Measurements from ENCODE around the gene IFT81.
"Not testable (repeated sequence)": the region's sequence is repeated elsewhere in the genome, so short reads cannot be mapped to it uniquely, and the experiment has no call there.

The IFT81 gene

DNA sequence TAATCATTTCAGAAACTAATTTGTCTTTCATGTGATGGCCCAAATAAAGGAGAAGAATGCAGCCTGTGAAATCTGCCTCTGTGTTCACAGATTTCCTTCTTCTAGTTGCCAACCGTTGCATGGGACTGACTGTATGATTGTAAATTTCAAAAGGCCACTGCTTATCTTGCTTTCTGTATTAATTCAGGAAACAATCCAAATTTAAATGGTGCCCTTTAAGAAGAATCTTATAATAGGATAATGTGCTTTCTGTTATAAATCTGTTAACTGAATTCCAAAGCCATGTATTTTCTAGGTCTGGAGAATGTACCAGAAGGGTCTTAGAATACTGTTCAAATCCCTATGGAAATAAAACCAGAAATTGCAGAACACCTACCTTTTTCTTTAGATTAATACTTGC, 98.3 kb downstream of the IFT81 start:
- no peak for DNase-seq (ENCODE audit: low read depth)
- no peak overlapping the region for H3K4me3 ChIP-seq (replicated peaks; ENCODE audit: low read depth, low read length)
- TF ChIP-seq, protein P1, sequence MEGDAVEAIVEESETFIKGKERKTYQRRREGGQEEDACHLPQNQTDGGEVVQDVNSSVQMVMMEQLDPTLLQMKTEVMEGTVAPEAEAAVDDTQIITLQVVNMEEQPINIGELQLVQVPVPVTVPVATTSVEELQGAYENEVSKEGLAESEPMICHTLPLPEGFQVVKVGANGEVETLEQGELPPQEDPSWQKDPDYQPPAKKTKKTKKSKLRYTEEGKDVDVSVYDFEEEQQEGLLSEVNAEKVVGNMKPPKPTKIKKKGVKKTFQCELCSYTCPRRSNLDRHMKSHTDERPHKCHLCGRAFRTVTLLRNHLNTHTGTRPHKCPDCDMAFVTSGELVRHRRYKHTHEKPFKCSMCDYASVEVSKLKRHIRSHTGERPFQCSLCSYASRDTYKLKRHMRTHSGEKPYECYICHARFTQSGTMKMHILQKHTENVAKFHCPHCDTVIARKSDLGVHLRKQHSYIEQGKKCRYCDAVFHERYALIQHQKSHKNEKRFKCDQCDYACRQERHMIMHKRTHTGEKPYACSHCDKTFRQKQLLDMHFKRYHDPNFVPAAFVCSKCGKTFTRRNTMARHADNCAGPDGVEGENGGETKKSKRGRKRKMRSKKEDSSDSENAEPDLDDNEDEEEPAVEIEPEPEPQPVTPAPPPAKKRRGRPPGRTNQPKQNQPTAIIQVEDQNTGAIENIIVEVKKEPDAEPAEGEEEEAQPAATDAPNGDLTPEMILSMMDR (IDR thresholded peaks at IDR 0.05; ENCODE audit: low read length, missing control alignments), result no peak

DNA sequence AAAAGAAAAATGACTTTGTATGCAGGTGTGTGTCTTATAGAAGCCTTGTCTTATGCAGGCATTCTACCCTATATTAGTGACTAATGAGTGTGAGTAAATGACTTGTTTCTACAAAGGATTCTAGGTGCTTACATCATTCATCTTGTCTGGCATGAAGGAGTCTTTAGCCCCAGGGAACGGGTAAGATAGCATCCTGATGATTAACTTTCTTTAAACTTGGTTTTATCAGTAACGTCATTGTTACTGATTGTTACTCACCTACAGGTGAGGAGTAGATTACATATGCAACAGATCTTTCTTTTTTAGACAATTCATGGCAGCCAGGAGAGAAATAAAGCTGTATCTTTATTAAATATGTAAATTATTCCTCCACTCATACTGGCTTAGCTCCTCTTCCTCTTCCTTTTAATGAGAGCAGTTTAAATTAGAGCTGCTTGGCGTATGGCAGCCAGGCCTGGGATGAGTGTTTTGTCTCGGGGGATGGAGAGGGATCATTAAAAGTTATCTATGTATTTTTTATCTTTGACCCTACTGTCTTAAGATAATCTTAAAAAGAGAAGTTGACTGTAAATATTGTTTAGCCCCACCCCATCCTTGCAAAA, 99.7 kb downstream of the IFT81 start:
- peak; percentile 16 for DNase-seq (ENCODE audit: low read depth)
- H3K4me3 ChIP-seq (replicated peaks; ENCODE audit: low read depth, low read length), result no peak overlapping the region
- TF ChIP-seq, protein P1 (IDR thresholded peaks at IDR 0.05; ENCODE audit: low read length, missing control alignments), result no peak

DNA sequence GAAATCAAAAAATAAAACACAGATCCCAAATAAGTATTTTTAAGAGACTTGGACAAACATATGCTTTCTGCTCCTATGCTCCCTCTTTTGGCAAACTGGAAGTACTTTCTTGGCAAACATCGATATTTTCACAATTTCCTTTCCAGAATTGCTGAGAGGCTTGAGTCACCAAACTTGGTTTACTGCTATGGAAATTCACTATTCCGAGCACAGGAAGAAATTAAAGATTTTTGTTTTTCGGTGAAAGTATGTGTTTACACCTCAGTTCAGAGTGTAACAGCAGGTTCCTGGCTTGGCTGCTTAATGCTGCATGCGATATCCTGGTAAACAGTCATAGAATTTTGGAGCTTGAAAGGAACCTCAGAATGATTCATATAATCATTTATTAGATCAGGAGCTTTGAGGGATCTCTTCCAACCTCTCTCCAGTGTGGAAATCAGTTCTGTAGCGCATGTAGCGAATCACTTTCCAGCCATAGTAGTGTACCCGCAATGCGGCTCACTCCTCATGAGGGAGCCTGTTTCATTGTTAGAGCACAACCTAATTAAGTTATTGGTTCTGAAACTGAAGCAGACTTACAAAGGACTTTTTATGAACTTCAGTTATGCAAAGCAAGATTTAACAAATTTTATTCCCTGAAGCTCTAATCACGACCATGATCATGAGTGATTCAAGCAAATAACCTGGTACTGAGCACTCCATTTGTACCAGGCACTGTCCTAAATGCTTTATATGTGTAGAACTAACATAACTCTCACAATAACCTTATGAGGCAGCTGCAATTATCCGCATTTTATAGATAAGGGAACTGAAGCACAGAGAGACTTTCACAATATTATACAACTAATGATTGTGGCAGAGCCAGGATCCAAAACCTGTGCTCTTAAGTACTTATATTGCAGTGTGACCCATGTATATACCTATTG, 100.5 kb downstream of the IFT81 start:
- TF ChIP-seq, protein P1 (IDR thresholded peaks at IDR 0.05; ENCODE audit: low read length, missing control alignments), result peak; percentile 80
- peak; percentile 92 for DNase-seq (ENCODE audit: low read depth)
- peak overlapping the region; percentile 46 for H3K4me3 ChIP-seq (replicated peaks; ENCODE audit: low read depth, low read length)

DNA sequence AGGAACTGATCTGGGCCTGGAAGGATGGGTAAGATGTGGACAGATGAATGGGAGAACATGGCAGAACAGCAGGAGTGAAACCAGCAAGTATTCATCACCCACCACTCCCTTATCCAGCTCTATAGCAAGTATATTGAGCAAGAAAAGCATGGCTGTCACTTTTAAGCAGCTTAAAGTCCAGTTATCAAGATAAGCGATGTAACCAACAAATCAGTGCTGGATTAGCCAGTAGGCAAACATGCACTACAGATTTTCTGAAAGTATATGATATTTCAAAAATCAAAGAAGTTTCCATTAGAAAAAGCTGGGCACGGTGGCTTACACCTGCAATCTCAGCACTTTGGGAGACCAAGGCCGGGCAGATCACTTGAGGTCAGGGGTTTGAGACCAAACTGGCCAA, 103.0 kb downstream of the IFT81 start:
- no peak overlapping the region for H3K4me3 ChIP-seq (replicated peaks; ENCODE audit: low read depth, low read length)
- DNase-seq (ENCODE audit: low read depth), result no peak
- TF ChIP-seq, protein P1 (IDR thresholded peaks at IDR 0.05; ENCODE audit: low read length, missing control alignments), result no peak

DNA sequence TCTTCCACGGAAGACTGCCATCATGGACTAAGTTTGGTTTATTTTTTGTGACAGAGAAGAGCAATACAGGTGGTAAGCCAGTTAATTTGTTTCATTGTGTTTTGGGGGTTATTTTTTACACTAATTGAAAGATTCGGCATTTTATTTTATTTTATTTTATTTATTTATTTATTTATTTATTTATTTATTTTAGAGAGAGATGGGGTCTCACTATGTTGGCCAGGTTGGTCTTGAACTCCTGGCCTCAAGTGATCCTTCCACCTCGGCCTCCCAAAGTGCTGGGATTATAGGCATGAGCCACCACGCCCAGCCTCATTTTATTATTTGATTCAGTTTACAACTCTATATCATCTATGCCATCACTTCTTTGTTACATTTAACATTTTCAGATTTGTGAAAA, 104.2 kb downstream of the IFT81 start:
- DNase-seq (ENCODE audit: low read depth); H3K4me3 ChIP-seq (replicated peaks; ENCODE audit: low read depth, low read length): not testable (repeated sequence)

DNA sequence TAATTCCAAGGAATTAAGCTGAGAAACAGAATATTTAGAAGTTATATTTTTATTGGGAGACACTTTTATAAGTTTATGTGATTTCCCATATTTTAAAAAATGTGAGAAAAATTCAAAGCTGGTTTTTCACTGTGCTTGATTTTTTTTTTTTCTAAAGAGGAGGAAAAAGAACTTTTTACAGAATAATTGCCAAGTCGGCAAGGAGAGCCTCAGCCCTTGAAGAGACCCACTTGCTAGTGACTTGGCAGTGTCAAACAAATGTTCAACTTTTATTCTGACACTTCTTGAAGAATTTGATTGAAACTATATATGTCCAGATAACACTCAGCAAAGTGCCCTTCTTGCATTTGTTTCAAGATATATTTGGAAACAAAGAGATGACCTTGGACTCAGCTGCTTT, 104.6 kb downstream of the IFT81 start:
- TF ChIP-seq, protein P1 (IDR thresholded peaks at IDR 0.05; ENCODE audit: low read length, missing control alignments), result no peak
- no peak overlapping the region for H3K4me3 ChIP-seq (replicated peaks; ENCODE audit: low read depth, low read length)
- no peak for DNase-seq (ENCODE audit: low read depth)

DNA sequence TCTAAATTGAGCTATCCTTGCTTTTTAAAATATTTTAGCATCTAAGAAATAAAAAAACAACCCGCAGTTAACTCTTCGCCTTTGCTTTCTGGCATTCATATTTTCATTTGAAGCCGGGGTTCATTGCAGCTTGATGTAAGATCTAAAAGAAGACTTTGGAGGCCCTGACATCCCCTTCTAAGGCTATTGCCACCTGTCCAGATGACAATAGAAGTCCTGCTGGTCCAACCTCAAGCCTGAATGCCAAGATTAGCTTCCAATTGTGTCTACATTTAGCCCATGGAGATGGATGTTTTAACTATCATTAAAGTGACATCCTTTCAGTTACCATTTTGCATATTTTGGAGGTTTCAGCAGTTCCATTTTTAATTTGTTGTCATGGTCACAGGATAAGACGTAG, 105.3 kb downstream of the IFT81 start:
- H3K4me3 ChIP-seq (replicated peaks; ENCODE audit: low read depth, low read length), result no peak overlapping the region
- TF ChIP-seq, protein P1 (IDR thresholded peaks at IDR 0.05; ENCODE audit: low read length, missing control alignments), result no peak
- DNase-seq (ENCODE audit: low read depth), result no peak
